Measurements from ENCODE around the gene GSTK1.

DNA sequence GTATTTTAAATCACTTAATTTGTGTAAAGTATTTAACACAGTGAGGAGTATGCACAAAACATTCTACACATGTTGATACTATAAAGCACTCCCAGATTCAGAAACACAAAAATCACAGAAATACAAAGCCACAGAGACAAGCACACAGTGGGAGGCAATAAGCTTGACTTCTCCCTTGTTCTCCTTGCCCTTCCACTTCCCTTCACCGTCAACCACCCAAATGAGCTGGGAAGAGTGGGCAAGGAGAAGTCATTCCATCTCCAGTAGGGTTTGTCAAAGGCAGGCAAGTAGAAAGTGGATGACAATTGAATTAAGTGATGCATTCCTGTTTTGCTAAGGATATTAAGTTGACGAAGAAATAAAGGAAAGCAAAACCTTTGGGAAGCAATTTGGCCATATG lies 17.3 kb downstream of the GSTK1 start:
- TF ChIP-seq, protein P1, sequence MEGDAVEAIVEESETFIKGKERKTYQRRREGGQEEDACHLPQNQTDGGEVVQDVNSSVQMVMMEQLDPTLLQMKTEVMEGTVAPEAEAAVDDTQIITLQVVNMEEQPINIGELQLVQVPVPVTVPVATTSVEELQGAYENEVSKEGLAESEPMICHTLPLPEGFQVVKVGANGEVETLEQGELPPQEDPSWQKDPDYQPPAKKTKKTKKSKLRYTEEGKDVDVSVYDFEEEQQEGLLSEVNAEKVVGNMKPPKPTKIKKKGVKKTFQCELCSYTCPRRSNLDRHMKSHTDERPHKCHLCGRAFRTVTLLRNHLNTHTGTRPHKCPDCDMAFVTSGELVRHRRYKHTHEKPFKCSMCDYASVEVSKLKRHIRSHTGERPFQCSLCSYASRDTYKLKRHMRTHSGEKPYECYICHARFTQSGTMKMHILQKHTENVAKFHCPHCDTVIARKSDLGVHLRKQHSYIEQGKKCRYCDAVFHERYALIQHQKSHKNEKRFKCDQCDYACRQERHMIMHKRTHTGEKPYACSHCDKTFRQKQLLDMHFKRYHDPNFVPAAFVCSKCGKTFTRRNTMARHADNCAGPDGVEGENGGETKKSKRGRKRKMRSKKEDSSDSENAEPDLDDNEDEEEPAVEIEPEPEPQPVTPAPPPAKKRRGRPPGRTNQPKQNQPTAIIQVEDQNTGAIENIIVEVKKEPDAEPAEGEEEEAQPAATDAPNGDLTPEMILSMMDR (conservative IDR thresholded peaks at IDR 0.05): no peak
- TF ChIP-seq EZH2 (IDR thresholded peaks at IDR 0.05; ENCODE audit: low read depth): no peak

Measured in PC-9 (cell line).